PC-9 (cell line): ENCODE data around the gene CDK6. TPM values are rescaled to one million over a fixed set of nuclear protein-coding genes. Genes with fewer than 3 reads are reported as not detected.

Source experiments
- BruUV-seq: library from RNA; stranded (reverse); fragments of 400-500 nt; replicated peaks from 2 replicates; lab custom pipeline; 2021; lab: Mats Ljungman, UMichigan
- CTCF ChIA-PET: fragments of 300-600 bp; sonication (Branson Sonifier 250); formaldehyde crosslinking; loops from one replicate; lab custom pipeline; 2022; ENCODE audit warnings: antibody characterized with exemption; lab: Charles Lee
- POLR2A ChIA-PET: fragments of 300-600 bp; sonication (Branson Sonifier 250); formaldehyde crosslinking; loops from one replicate; lab custom pipeline; 2022; ENCODE audit warnings: antibody characterized with exemption; ENCODE audit not compliant: unreplicated experiment; lab: Charles Lee
- DNase-seq, 2 experiments: peaks; one replicate each; pipeline versions ENCODE4 v3.0.0 to v3.0.0-alpha.2; 2015 to 2022; ENCODE audit warnings: mixed read lengths in 1 of 2
- H2AFZ ChIP-seq: fragments of 200-600 bp; sonication (generic); 2 replicates; pipeline ENCODE4 v1.8.1; 2017; ENCODE audit warnings: antibody characterized with exemption
- H3F3A ChIP-seq: fragments of 200-600 bp; sonication (generic); 2 replicates; pipeline ENCODE4 v1.8.1; 2017; ENCODE audit warnings: antibody characterized with exemption, mild to moderate bottlenecking, low read depth; ENCODE audit not compliant: insufficient read depth
- H3K27ac ChIP-seq: fragments of 200-600 bp; sonication (generic); 2 replicates; pipeline ENCODE4 v1.6.1; 2016; ENCODE audit warnings: mixed run types
- H3K27me3 ChIP-seq: fragments of 200-600 bp; sonication (generic); 2 replicates; pipeline ENCODE4 v1.6.1; 2016; ENCODE audit warnings: low read depth, mixed run types; ENCODE audit not compliant: insufficient read depth
- H3K36me3 ChIP-seq: fragments of 200-600 bp; sonication (generic); 2 replicates; pipeline ENCODE4 v1.6.1; 2016; ENCODE audit warnings: low read depth, mixed run types
- H3K4me1 ChIP-seq: fragments of 200-600 bp; sonication (generic); replicated peaks from 2 replicates; pipeline ENCODE4 v1.6.1; 2016; ENCODE audit warnings: mixed run types; ENCODE audit not compliant: insufficient read depth
- H3K4me2 ChIP-seq: fragments of 200-600 bp; sonication (generic); 2 replicates; pipeline ENCODE4 v1.6.1; 2017; ENCODE audit warnings: mixed run types
- H3K4me3 ChIP-seq: fragments of 200-600 bp; sonication (generic); 2 replicates; pipeline ENCODE4 v1.6.1; 2016; ENCODE audit warnings: mixed run types
- H3K79me2 ChIP-seq: fragments of 200-600 bp; sonication (generic); 2 replicates; pipeline ENCODE4 v1.6.1; 2017; ENCODE audit warnings: low read depth, mixed run types
- H3K9me2 ChIP-seq: fragments of 200-600 bp; sonication (generic); 2 replicates; pipeline ENCODE4 v1.8.1; 2017; ENCODE audit warnings: mild to moderate bottlenecking; ENCODE audit not compliant: insufficient read depth
- H3K9me3 ChIP-seq: fragments of 200-600 bp; sonication (generic); 2 replicates; pipeline ENCODE4 v1.8.1; 2016; ENCODE audit warnings: low read depth; ENCODE audit not compliant: insufficient read depth
- H4K20me1 ChIP-seq: fragments of 200-600 bp; sonication (generic); 2 replicates; pipeline ENCODE4 v1.8.1; 2017; ENCODE audit not compliant: insufficient read depth
- CTCF ChIP-seq: fragments of 200-600 bp; sonication (generic); conservative IDR thresholded peaks from 2 replicates; pipeline ENCODE4 v1.6.1; 2017; ENCODE audit warnings: mixed run types, antibody characterized with exemption, mild to moderate bottlenecking, moderate library complexity
- EZH2 ChIP-seq: fragments of 200-600 bp; sonication (generic); IDR thresholded peaks from 2 replicates; pipeline ENCODE4 v1.8.0; 2017; ENCODE audit warnings: antibody characterized with exemption, low read depth
- intact Hi-C: fragments of 100-400 bp; cut with micrococcal nuclease; formaldehyde crosslinking; loops from one replicate; pipeline ENCODE4 v1.10.0; 2022; ENCODE audit not compliant: unreplicated experiment
- total RNA-seq: library from RNA; stranded (reverse); gene quantifications from 2 replicates; pipeline ENCODE4 v1.2.3, GENCODE V29; 2021

Gene CDK6
- total RNA-seq, 1 experiment from 2014 or later: 49.5 TPM

- TF ChIP-seq CTCF (no peak), EZH2 (no peak)
- Histone ChIP-seq H3K4me2 (peak overlapping the region; percentile 92), H3K79me2 (peaks cover 61% of the 10 kb centered on the region), H3K27me3 (no peaks in the 10 kb centered on the region), H3K36me3 (peaks cover 25% of the 10 kb centered on the region), H4K20me1 (peaks cover 9% of the 10 kb centered on the region), H3K4me3 (peak overlapping the region; percentile 94), H3K9me3 (no peaks in the 10 kb centered on the region), H3K9me2 (no peaks in the 10 kb centered on the region), H2AFZ (peak overlapping the region; percentile 76), H3F3A (peaks cover 18% of the 10 kb centered on the region; the same call in 1 of the 2 replicates), H3K27ac (peak overlapping the region; percentile 77), H3K4me1 (peaks cover 44% of the 10 kb centered on the region)
- ChIA-PET CTCF (interaction anchor here (0.6 kb wide), 2 partner anchors 67 to 136 kb away, joined by 4 to 13 read pairs; no protein-coding TSS in a partner anchor), POLR2A (interaction anchor here (0.6 kb wide), 2 partner anchors 205 to 284 kb away, joined by 3 read pairs; partner anchors contain the start of gene SAMD9)
- no TSS peak for BruUV-seq
- DNase-seq: peak; percentile 52 to 85
- intact Hi-C loops: loop anchor here (1.0 to 10.0 kb wide), 7 partner anchors 139 to 409 kb away; partner anchors contain the start of genes PEX1 and RBM48
Observed at GRCh38 chr7:92833766-92834506, 2.4 kb downstream of the CDK6 start.

DNA sequence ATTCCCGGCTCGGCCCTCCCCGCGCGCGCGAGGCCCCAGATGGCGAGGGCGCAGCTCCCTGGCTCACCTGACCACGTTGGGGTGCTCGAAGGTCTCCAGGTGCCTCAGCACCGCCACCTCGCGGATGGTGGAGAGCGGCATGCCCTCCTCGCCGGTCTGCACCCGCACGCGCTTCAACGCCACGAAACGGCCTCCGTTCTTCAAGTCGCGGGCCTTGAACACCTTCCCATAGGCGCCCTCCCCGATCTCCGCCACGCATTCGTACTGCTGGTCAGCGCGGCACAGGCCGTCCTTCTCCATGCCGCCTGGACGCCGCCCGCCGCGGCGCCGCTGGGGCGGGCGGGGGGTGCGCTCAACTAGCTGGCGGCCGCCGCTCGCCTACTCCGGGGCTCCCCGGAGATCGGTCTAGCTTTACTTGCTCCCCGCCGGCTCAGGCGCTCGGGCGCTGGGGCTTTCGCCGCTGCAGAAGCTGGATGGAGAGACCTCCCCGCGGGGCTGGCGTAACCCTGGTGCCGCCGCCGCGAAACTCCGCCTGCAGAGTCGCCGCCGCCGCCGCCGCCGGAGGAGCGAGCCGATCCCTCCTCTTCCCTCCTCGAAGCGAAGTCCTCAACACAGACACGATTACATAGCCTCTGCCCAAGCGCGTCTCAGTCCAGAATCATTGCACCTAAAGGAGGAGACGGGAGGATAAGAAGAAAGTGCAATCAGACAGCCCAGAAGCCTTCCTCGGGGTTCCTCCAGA, 3.2 kb downstream of the CDK6 start:
- peak; percentile 70 to 91 for DNase-seq
- H3K27me3 ChIP-seq: no peaks in the 10 kb centered on the region
- POLR2A ChIA-PET: interaction anchor here (0.6 kb wide), 1 partner anchor 205 kb away, joined by 3 read pairs; no protein-coding TSS in a partner anchor

More for the DNA sequence above, 3.2 kb downstream of the CDK6 start:
- intact Hi-C loops: loop anchor here (1.0 to 10.0 kb wide), 5 partner anchors 138 to 408 kb away; partner anchors contain the start of genes PEX1 and RBM48
- Histone ChIP-seq H3K9me2 (no peaks in the 10 kb centered on the region), H3K79me2 (peaks cover 68% of the 10 kb centered on the region), H3K4me2 (peak overlapping the region; percentile 92), H3K9me3 (no peaks in the 10 kb centered on the region), H4K20me1 (peaks cover 9% of the 10 kb centered on the region), H2AFZ (peak overlapping the region; percentile 76), H3F3A (peaks cover 18% of the 10 kb centered on the region; the same call in 1 of the 2 replicates), H3K4me3 (peak overlapping the region; percentile 94), H3K36me3 (peaks cover 25% of the 10 kb centered on the region), H3K27ac (peak overlapping the region; percentile 77), H3K4me1 (peaks cover 44% of the 10 kb centered on the region)
- CTCF ChIA-PET: interaction anchor here (0.5 to 1.1 kb wide), 8 partner anchors 35 to 211 kb away, joined by 3 to 13 read pairs (median 4); no protein-coding TSS in a partner anchor
- no peak for TF ChIP-seq EZH2
- peak; percentile 77 for TF ChIP-seq CTCF
- no TSS peak for BruUV-seq
